SU-DHL-6 (cell line): ENCODE results near the gene CNEP1R1.

Experiments
- EZH2phosphoT487 ChIP-seq: fragments of 200-600 bp; sonication (generic), shearing (Covaris generic); conservative IDR thresholded peaks from 2 replicates; pipeline ENCODE4 v1.6.1; 2018; ENCODE audit warnings: mild to moderate bottlenecking, antibody characterized with exemption, low read length, moderate library complexity, mixed read lengths
- TF ChIP-seq, protein P1 (sequence below): fragments of 200-600 bp; sonication (generic); IDR thresholded peaks from one replicate; pipeline ENCODE4 v1.5.1; 2017; ENCODE audit warnings: antibody characterized with exemption, mild to moderate bottlenecking, low read length, moderate library complexity; ENCODE audit not compliant: insufficient read depth, poor library complexity, severe bottlenecking

DNA sequence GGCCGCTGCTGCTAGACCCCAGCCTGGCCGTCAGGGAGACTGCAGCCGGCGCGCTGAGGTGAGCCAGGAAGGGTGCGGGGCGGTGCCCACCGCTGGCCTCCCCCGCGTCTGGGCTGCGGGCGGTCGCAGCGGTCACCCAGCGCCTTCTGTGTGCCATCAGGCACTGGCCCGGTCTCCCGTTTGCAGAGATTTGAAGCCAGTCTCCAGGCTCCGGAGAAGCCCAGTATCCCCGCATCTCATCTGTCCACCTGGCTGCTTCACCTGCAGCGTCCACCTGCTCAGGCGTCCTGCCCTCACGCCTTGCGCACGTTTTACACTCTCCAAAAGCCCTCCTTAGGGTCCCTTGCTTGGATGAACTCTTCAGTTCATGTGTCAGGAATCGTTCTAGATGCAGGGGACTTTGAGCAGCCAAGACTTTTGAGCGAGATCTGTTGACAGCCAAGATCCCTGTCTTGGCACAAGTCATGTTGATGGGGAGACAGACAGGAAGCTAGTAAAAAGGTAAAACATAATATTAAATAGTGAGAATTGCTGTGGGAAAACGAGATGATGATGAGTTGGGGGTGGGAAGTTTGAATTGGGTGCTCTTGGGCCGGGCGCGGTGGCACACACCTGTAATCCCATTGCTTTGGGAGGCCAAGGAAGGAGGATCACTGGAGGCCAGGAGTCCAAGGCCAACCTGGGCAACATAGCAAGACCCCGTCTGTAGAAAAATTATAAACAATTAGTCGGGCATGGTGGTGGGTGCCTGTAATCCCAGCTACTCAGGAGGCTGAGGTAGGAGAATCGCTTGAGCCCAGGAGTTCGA lies 41.7 kb downstream of the CNEP1R1 start:
- TF ChIP-seq, protein P1, sequence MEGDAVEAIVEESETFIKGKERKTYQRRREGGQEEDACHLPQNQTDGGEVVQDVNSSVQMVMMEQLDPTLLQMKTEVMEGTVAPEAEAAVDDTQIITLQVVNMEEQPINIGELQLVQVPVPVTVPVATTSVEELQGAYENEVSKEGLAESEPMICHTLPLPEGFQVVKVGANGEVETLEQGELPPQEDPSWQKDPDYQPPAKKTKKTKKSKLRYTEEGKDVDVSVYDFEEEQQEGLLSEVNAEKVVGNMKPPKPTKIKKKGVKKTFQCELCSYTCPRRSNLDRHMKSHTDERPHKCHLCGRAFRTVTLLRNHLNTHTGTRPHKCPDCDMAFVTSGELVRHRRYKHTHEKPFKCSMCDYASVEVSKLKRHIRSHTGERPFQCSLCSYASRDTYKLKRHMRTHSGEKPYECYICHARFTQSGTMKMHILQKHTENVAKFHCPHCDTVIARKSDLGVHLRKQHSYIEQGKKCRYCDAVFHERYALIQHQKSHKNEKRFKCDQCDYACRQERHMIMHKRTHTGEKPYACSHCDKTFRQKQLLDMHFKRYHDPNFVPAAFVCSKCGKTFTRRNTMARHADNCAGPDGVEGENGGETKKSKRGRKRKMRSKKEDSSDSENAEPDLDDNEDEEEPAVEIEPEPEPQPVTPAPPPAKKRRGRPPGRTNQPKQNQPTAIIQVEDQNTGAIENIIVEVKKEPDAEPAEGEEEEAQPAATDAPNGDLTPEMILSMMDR: no peak
- no peak for TF ChIP-seq EZH2phosphoT487
